GM18505 (cell line): ENCODE results near the gene BCR.

Experiments
- ATAC-seq: cut with Tn5 transposase; IDR thresholded peaks from one replicate; pipeline ENCODE4 v1.9.1; 2021; ENCODE audit not compliant: unreplicated experiment
- POLR2A ChIP-seq: IDR thresholded peaks from 4 replicates; pipeline ENCODE4 v1.6.1; 2011; ENCODE audit warnings: borderline replicate concordance; ENCODE audit not compliant: insufficient read depth, insufficient read length; ENCODE audit errors: extremely low read depth

Gene BCR

GRCh38 chr22:23267226-23268043 lies 87.1 kb downstream of the BCR start:
- no peak for ATAC-seq
- TF ChIP-seq POLR2A = no peak

- ATAC-seq = no peak
- TF ChIP-seq POLR2A = no peak
Observed at GRCh38 chr22:23268139-23268712, 87.9 kb downstream of the BCR start.

GRCh38 chr22:23268877-23269276 lies 88.6 kb downstream of the BCR start:
- no peak for ATAC-seq
- no peak for TF ChIP-seq POLR2A

GRCh38 chr22:23269441-23270211 lies 89.3 kb downstream of the BCR start:
- no peak for TF ChIP-seq POLR2A
- no peak for ATAC-seq

- no peak for TF ChIP-seq POLR2A
- ATAC-seq = no peak
Observed at GRCh38 chr22:23270212-23270733, 90.0 kb downstream of the BCR start.

- no peak for TF ChIP-seq POLR2A
Observed at GRCh38 chr22:23270798-23271596, 90.7 kb downstream of the BCR start.

GRCh38 chr22:23271597-23271908 lies 91.2 kb downstream of the BCR start:
- no peak for TF ChIP-seq POLR2A
- ATAC-seq = no peak

More at GRCh38 chr22:23270798-23271596, 90.7 kb downstream of the BCR start:
- no peak for ATAC-seq

GRCh38 chr22:23272371-23272770 lies 92.1 kb downstream of the BCR start:
- no peak for ATAC-seq
- no peak for TF ChIP-seq POLR2A

GRCh38 chr22:23272834-23273233 lies 92.5 kb downstream of the BCR start:
- no peak for TF ChIP-seq POLR2A
- ATAC-seq = no peak

GRCh38 chr22:23273445-23274145 lies 93.3 kb downstream of the BCR start:
- no peak for TF ChIP-seq POLR2A
- no peak for ATAC-seq

- ATAC-seq = no peak
- TF ChIP-seq POLR2A = no peak
Observed at GRCh38 chr22:23274146-23274526, 93.8 kb downstream of the BCR start.

- TF ChIP-seq POLR2A = no peak
- no peak for ATAC-seq
Observed at GRCh38 chr22:23274891-23275694, 94.8 kb downstream of the BCR start.
